NT2/D1 (cell line): ENCODE measurements around the gene RIPOR2.

Experiments used
- SUZ12 ChIP-seq: IDR thresholded peaks from 2 replicates; pipeline ENCODE4 v1.6.1; 2011; ENCODE audit not compliant: insufficient read length, insufficient read depth; ENCODE audit errors: extremely low read depth
- ZNF274 ChIP-seq: IDR thresholded peaks from 2 replicates; pipeline ENCODE4 v1.6.1; 2011; ENCODE audit warnings: mild to moderate bottlenecking, low read depth, low read length

GRCh38 chr6:24898676-24899075 lies 37.1 kb downstream of the RIPOR2 start:
- no peak for TF ChIP-seq ZNF274
- TF ChIP-seq SUZ12 = no peak
